Measurements from ENCODE around the gene OSBP2. TPM values are rescaled to one million over a fixed set of nuclear protein-coding genes. Genes with fewer than 3 reads are reported as not detected.

OSBP2 gene
- total RNA-seq, 2 donors from 2014 or later: 6.8 to 11.1 TPM

GRCh38 chr22:30882974-30883533 is 188.4 kb downstream of the OSBP2 start:
- Histone ChIP-seq H3K4me1 (ENCODE audit: control insufficient read depth, insufficient read depth, low read length) (peaks cover 19% of the 10 kb centered on the region), H3K9ac (ENCODE audit: extremely low read depth, low read length, poor library complexity, severe bottlenecking) (no peak overlapping the region), H3K9me3 (ENCODE audit: control insufficient read depth, low read length) (no peaks in the 10 kb centered on the region), H3K36me3 (ENCODE audit: control insufficient read depth, insufficient read depth, low read length) (no peaks in the 10 kb centered on the region), H3K27me3 (ENCODE audit: control insufficient read depth, insufficient read depth, low read length, poor library complexity, severe bottlenecking) (no peaks in the 10 kb centered on the region), H3K4me3 (ENCODE audit: low read length) (no peak overlapping the region), H3K27ac (ENCODE audit: low read depth, low read length) (no peak overlapping the region)
- TF ChIP-seq CTCF (conservative IDR thresholded peaks at IDR 0.05): no peak
- 93% methylated on average over 3 to 4 of the region's 4 CpGs for WGBS, 2 experiments (ENCODE audit: insufficient coverage in 1 of 2, insufficient read length in 1 of 2)
- no peak for DNase-seq
- no peak overlapping the region for H3K27ac Mint-ChIP-seq
- peaks cover 5% of the 10 kb centered on the region for H3K36me3 Mint-ChIP-seq (ENCODE audit: low read depth)
- H3K4me1 Mint-ChIP-seq: peaks cover 51% of the 10 kb centered on the region
- H3K9me3 Mint-ChIP-seq: no peaks in the 10 kb centered on the region
- no peaks in the 10 kb centered on the region for H3K27me3 Mint-ChIP-seq (ENCODE audit: insufficient read depth)
- H3K4me3 Mint-ChIP-seq: no peak overlapping the region

- Histone ChIP-seq H3K9me3 (ENCODE audit: control insufficient read depth, low read length) (no peaks in the 10 kb centered on the region), H3K27me3 (ENCODE audit: control insufficient read depth, insufficient read depth, low read length, poor library complexity, severe bottlenecking) (no peaks in the 10 kb centered on the region), H3K27ac (ENCODE audit: low read depth, low read length) (no peak overlapping the region), H3K4me3 (ENCODE audit: low read length) (no peak overlapping the region), H3K9ac (ENCODE audit: extremely low read depth, low read length, poor library complexity, severe bottlenecking) (no peak overlapping the region), H3K4me1 (ENCODE audit: control insufficient read depth, insufficient read depth, low read length) (peaks cover 18% of the 10 kb centered on the region), H3K36me3 (ENCODE audit: control insufficient read depth, insufficient read depth, low read length) (no peaks in the 10 kb centered on the region)
- Mint-ChIP-seq H3K27ac (no peak overlapping the region), H3K27me3 (ENCODE audit: insufficient read depth) (no peaks in the 10 kb centered on the region), H3K4me1 (peaks cover 45% of the 10 kb centered on the region), H3K9me3 (no peaks in the 10 kb centered on the region), H3K4me3 (no peak overlapping the region), H3K36me3 (ENCODE audit: low read depth) (peaks cover 7% of the 10 kb centered on the region)
- DNase-seq: no peak
- no peak for TF ChIP-seq CTCF (conservative IDR thresholded peaks at IDR 0.05)
- WGBS, 2 experiments (ENCODE audit: insufficient coverage in 1 of 2, insufficient read length in 1 of 2): 96 to 100% methylated on average over 2 to 7 of the region's 7 CpGs
These were observed 189.0 kb downstream of the OSBP2 start for GRCh38 chr22:30883586-30884145.

DNA sequence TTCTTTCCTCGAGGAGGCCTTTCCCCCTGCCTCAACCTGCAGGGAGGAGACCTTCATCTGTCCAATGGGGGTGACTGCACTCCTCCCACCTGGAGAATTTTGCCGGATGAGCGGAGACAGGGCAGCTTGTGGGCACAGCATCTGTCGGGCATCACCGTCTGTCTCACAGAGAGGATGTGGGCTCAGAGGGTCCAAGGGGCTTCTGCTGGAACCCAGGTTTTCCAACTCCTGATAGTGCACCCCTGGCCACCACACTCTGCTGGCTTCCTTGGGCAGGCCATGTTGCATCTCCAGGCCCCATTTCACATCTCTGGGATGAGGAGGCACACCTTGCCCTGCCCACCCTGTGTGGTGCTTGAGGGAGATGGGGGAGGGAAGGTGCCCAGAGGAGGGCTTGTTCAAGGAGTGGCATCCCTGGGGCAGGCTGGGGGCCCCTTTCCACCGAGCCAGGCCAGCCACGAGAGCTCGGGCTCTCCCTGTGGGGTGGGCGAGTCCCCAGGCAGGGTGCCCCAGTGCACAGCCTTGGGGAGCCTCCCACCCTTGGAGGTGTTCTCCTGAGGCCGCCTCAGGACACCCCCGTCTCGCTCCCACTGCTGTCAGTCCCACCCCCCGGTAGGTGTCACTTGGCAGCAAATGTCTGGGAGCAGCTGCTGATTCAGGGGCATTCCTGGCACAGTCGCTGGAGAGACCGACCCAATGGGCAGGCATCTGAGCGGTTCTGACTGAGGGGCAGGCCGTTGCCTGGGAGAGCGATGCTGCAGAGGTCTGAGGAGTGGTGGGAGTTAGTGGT is 189.7 kb downstream of the OSBP2 start:
- Mint-ChIP-seq H3K9me3 (no peaks in the 10 kb centered on the region), H3K4me1 (peaks cover 42% of the 10 kb centered on the region), H3K27ac (no peak overlapping the region), H3K36me3 (ENCODE audit: low read depth) (peaks cover 7% of the 10 kb centered on the region), H3K4me3 (no peak overlapping the region), H3K27me3 (ENCODE audit: insufficient read depth) (no peaks in the 10 kb centered on the region)
- Histone ChIP-seq H3K27me3 (ENCODE audit: control insufficient read depth, insufficient read depth, low read length, poor library complexity, severe bottlenecking) (no peaks in the 10 kb centered on the region), H3K36me3 (ENCODE audit: control insufficient read depth, insufficient read depth, low read length) (no peaks in the 10 kb centered on the region), H3K27ac (ENCODE audit: low read depth, low read length) (no peak overlapping the region), H3K4me3 (ENCODE audit: low read length) (no peak overlapping the region), H3K9ac (ENCODE audit: extremely low read depth, low read length, poor library complexity, severe bottlenecking) (no peak overlapping the region), H3K9me3 (ENCODE audit: control insufficient read depth, low read length) (no peaks in the 10 kb centered on the region), H3K4me1 (ENCODE audit: control insufficient read depth, insufficient read depth, low read length) (peaks cover 18% of the 10 kb centered on the region)
- no peak for TF ChIP-seq CTCF (conservative IDR thresholded peaks at IDR 0.05)
- DNase-seq: no peak
- 93 to 100% methylated on average over 8 to 18 of the region's 18 CpGs for WGBS, 2 experiments (ENCODE audit: insufficient coverage in 1 of 2, insufficient read length in 1 of 2)
